ENCODE data around the gene DUSP8. TPM values are rescaled to one million over a fixed set of nuclear protein-coding genes. Genes with fewer than 3 reads are reported as not detected.
"Not testable (repeated sequence)": the region's sequence is repeated elsewhere in the genome, so short reads cannot be mapped to it uniquely, and the experiment has no call there.

The DUSP8 gene
- total RNA-seq, 1 donor from 2014 or later = 7.7 TPM

GRCh38 chr11:1597994-1598380, 25.9 kb upstream of the DUSP8 start, which contains the start of gene KRTAP5-2:
KRTAP5-2 (minus strand) TSS chr11:1598294; CDS start chr11:1598250, 44 bp downstream.
- TF ChIP-seq, protein P1, sequence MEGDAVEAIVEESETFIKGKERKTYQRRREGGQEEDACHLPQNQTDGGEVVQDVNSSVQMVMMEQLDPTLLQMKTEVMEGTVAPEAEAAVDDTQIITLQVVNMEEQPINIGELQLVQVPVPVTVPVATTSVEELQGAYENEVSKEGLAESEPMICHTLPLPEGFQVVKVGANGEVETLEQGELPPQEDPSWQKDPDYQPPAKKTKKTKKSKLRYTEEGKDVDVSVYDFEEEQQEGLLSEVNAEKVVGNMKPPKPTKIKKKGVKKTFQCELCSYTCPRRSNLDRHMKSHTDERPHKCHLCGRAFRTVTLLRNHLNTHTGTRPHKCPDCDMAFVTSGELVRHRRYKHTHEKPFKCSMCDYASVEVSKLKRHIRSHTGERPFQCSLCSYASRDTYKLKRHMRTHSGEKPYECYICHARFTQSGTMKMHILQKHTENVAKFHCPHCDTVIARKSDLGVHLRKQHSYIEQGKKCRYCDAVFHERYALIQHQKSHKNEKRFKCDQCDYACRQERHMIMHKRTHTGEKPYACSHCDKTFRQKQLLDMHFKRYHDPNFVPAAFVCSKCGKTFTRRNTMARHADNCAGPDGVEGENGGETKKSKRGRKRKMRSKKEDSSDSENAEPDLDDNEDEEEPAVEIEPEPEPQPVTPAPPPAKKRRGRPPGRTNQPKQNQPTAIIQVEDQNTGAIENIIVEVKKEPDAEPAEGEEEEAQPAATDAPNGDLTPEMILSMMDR (IDR thresholded peaks at IDR 0.05) = no peak
- no peaks in the 10 kb centered on the region for H3K4me1 Mint-ChIP-seq (ENCODE audit: unreplicated experiment)
- DNase-seq (ENCODE audit: extremely low spot score, unreplicated experiment) = no peak
- H3K36me3 Mint-ChIP-seq (ENCODE audit: unreplicated experiment) = no peaks in the 10 kb centered on the region
- no peak within 1 kb of the TSS for H3K27ac Mint-ChIP-seq (ENCODE audit: unreplicated experiment)
- no peaks in the 10 kb centered on the region for H3K9me3 Mint-ChIP-seq (ENCODE audit: unreplicated experiment)
- peaks cover 88% of the 10 kb centered on the region for H3K27me3 Mint-ChIP-seq (ENCODE audit: unreplicated experiment)
- H3K4me3 Mint-ChIP-seq (ENCODE audit: unreplicated experiment) = no peak within 1 kb of the TSS

- no peaks in the 10 kb centered on the region for H3K9me3 Mint-ChIP-seq (ENCODE audit: unreplicated experiment)
- peaks cover 90% of the 10 kb centered on the region for H3K27me3 Mint-ChIP-seq (ENCODE audit: unreplicated experiment)
- no peaks in the 10 kb centered on the region for H3K4me1 Mint-ChIP-seq (ENCODE audit: unreplicated experiment)
- no peak overlapping the region for H3K27ac Mint-ChIP-seq (ENCODE audit: unreplicated experiment)
- TF ChIP-seq, protein P1 (IDR thresholded peaks at IDR 0.05) = no peak
- no peak overlapping the region for H3K4me3 Mint-ChIP-seq (ENCODE audit: unreplicated experiment)
- DNase-seq (ENCODE audit: extremely low spot score, unreplicated experiment) = no peak
- no peaks in the 10 kb centered on the region for H3K36me3 Mint-ChIP-seq (ENCODE audit: unreplicated experiment)
These were observed 25.4 kb upstream of the DUSP8 start for GRCh38 chr11:1597331-1597993.

GRCh38 chr11:1596576-1597121, 24.6 kb upstream of the DUSP8 start:
- not testable (repeated sequence) for H3K4me1 Mint-ChIP-seq (ENCODE audit: unreplicated experiment); DNase-seq (ENCODE audit: extremely low spot score, unreplicated experiment); H3K27ac Mint-ChIP-seq (ENCODE audit: unreplicated experiment); H3K36me3 Mint-ChIP-seq (ENCODE audit: unreplicated experiment); H3K4me3 Mint-ChIP-seq (ENCODE audit: unreplicated experiment); H3K9me3 Mint-ChIP-seq (ENCODE audit: unreplicated experiment)
- H3K27me3 Mint-ChIP-seq (ENCODE audit: unreplicated experiment) = peaks cover 89% of the 10 kb centered on the region

- not testable (repeated sequence) for H3K36me3 Mint-ChIP-seq (ENCODE audit: unreplicated experiment); H3K4me3 Mint-ChIP-seq (ENCODE audit: unreplicated experiment); DNase-seq (ENCODE audit: extremely low spot score, unreplicated experiment); H3K27ac Mint-ChIP-seq (ENCODE audit: unreplicated experiment); H3K4me1 Mint-ChIP-seq (ENCODE audit: unreplicated experiment); H3K9me3 Mint-ChIP-seq (ENCODE audit: unreplicated experiment)
- peaks cover 88% of the 10 kb centered on the region for H3K27me3 Mint-ChIP-seq (ENCODE audit: unreplicated experiment)
These were observed 24.0 kb upstream of the DUSP8 start for GRCh38 chr11:1595994-1596575.

DNA sequence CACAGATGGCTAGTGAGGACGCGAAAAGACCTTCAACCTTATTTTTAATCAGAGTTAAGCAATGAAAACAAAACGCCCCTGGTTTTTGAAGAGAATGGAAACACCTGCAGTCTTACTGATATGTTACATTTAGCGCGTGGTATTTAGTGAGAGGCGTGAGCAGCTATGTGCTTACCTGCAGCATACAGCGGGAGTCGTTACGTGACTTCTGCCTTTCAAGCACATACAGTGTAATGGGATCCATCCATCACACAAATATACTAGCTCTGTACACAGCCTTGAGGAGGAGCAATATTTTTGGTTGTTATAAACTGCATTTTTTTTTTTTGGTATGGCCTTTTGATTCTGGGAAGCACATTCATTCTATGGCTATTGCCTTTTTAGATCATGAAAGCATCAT, 20.6 kb upstream of the DUSP8 start:
- no peak overlapping the region for H3K4me3 Mint-ChIP-seq (ENCODE audit: unreplicated experiment)
- H3K4me1 Mint-ChIP-seq (ENCODE audit: unreplicated experiment) = peaks cover 4% of the 10 kb centered on the region

DNA sequence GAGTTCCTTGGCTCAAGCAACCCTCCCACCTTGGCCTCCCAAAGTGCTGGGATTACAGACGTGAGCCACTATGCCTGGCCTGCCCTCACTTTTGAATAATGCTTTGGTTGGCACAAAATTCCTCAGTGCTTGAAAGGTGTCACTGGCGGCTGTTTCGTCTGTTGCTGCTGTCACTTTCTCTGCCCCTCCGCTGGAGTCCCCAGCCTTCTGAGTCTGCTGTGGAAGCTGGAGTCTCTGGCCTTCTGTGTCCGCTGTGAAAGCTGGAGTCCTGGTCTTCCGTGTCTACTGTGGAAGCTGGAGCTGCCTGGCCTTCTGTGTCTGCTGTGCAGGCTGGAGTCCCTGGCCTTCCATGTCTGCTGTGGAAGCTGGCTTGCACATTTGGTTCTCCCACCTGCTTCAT, 17.9 kb upstream of the DUSP8 start:
- no peaks in the 10 kb centered on the region for H3K9me3 Mint-ChIP-seq (ENCODE audit: unreplicated experiment)
- no peak for DNase-seq (ENCODE audit: extremely low spot score, unreplicated experiment)
- H3K36me3 Mint-ChIP-seq (ENCODE audit: unreplicated experiment) = no peaks in the 10 kb centered on the region
- TF ChIP-seq, protein P1 (IDR thresholded peaks at IDR 0.05) = no peak
- no peak overlapping the region for H3K4me3 Mint-ChIP-seq (ENCODE audit: unreplicated experiment)
- H3K27ac Mint-ChIP-seq (ENCODE audit: unreplicated experiment) = no peak overlapping the region
- peaks cover 51% of the 10 kb centered on the region for H3K27me3 Mint-ChIP-seq (ENCODE audit: unreplicated experiment)
- peaks cover 4% of the 10 kb centered on the region for H3K4me1 Mint-ChIP-seq (ENCODE audit: unreplicated experiment)

More for the DNA sequence above, 20.6 kb upstream of the DUSP8 start:
- H3K36me3 Mint-ChIP-seq (ENCODE audit: unreplicated experiment) = no peaks in the 10 kb centered on the region
- peaks cover 73% of the 10 kb centered on the region for H3K27me3 Mint-ChIP-seq (ENCODE audit: unreplicated experiment)
- no peak overlapping the region for H3K27ac Mint-ChIP-seq (ENCODE audit: unreplicated experiment)
- TF ChIP-seq, protein P1 (IDR thresholded peaks at IDR 0.05) = no peak
- H3K9me3 Mint-ChIP-seq (ENCODE audit: unreplicated experiment) = no peaks in the 10 kb centered on the region
- no peak for DNase-seq (ENCODE audit: extremely low spot score, unreplicated experiment)

DNA sequence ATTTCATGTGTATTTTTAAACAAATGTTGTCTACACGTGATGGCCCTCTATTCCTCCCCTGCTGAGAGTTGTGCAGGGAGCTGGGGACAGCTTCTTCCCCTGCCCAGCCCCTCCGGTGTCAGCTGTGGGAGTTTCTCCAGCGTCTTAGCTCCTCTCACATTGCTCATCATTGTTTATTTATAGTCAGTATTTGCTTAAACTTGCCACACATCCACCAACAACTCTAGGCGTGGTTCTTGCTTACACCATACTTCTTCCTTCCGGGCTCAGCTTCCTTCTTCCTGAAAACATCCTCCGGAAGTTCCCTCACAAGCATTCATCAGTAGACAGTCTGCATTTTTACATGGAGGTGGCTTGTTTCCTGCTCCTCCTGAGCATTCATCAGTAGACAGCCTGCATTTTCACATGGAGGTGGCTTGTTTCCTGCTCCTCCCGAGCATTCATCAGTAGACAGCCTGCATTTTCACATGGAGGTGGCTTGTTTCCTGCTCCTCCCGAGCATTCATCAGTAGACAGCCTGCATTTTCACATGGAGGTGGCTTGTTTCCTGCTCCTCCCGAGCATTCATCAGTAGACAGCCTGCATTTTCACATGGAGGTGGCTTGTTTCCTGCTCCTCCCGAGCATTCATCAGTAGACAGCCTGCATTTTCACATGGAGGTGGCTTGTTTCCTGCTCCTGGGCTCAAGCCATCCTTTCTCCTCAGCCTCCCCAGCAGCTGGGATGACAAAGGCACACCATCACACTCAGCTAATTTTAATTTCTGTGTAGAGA, 17.3 kb upstream of the DUSP8 start:
- DNase-seq (ENCODE audit: extremely low spot score, unreplicated experiment); H3K27ac Mint-ChIP-seq (ENCODE audit: unreplicated experiment); H3K4me1 Mint-ChIP-seq (ENCODE audit: unreplicated experiment); H3K36me3 Mint-ChIP-seq (ENCODE audit: unreplicated experiment); H3K9me3 Mint-ChIP-seq (ENCODE audit: unreplicated experiment); H3K4me3 Mint-ChIP-seq (ENCODE audit: unreplicated experiment): not testable (repeated sequence)
- peaks cover 44% of the 10 kb centered on the region for H3K27me3 Mint-ChIP-seq (ENCODE audit: unreplicated experiment)

All from osteocyte (in vitro differentiated cells).